HCT116 (cell line): ENCODE measurements around the gene DHX30. TPM values are rescaled to one million over a fixed set of nuclear protein-coding genes. Genes with fewer than 3 reads are reported as not detected.
A peak's percentile ranks its signal among the peaks of the same experiment; 100 is the strongest.

Experiments
- ATAC-seq: fragments of 200-7000 bp; cut with Tn5 transposase; 2 replicates; pipeline ENCODE4 v1.9.1; 2020; ENCODE audit warnings: mild to moderate bottlenecking, moderate library complexity
- BruUV-seq: library from RNA; stranded (reverse); fragments of 400-500 nt; replicated peaks from 2 replicates; lab custom pipeline; 2021; lab: Mats Ljungman, UMichigan
- CTCF ChIA-PET: fragments of 300-600 bp; sonication (Branson Sonifier 250); formaldehyde crosslinking; loops from one replicate; lab custom pipeline; 2021; ENCODE audit warnings: antibody characterized with exemption; lab: Charles Lee
- POLR2A ChIA-PET: fragments of 300-600, 350-600 bp; sonication (Branson Sonifier 250); formaldehyde crosslinking; loops from one replicate; lab custom pipeline; 2021; ENCODE audit warnings: antibody characterized with exemption; lab: Charles Lee
- RAD21 ChIA-PET, 2 experiments: fragments of 300-600 bp; sonication (Branson Sonifier 250); formaldehyde crosslinking; loops; one replicate each; lab custom pipeline; 2023; ENCODE audit warnings: low total read pairs in 2 of 2; ENCODE audit not compliant: uncharacterized antibody in 2 of 2, unreplicated experiment in 2 of 2, low non-redundant PET in 1 of 2; lab: Charles Lee
- DNase-seq: peaks from one replicate; pipeline ENCODE4 v3.0.0-alpha.2; 2010; ENCODE audit warnings: low read depth, low spot score
- H2AFZ ChIP-seq: fragments of 200-600 bp; shearing (Covaris generic), sonication (generic); 2 replicates; pipeline ENCODE4 v1.6.1; 2017; ENCODE audit warnings: low read depth, mixed run types, mixed read lengths, antibody characterized with exemption, low read length; ENCODE audit not compliant: poor library complexity, severe bottlenecking
- H3K27ac ChIP-seq: 2 replicates; pipeline ENCODE4 v1.5.1; 2012; ENCODE audit warnings: low read depth, low read length
- H3K27me3 ChIP-seq: fragments of 200-600 bp; sonication (generic); 2 replicates; pipeline ENCODE4 v1.6.1; 2016; ENCODE audit warnings: mixed run types, low read length, mixed read lengths; ENCODE audit not compliant: insufficient read depth
- H3K36me3 ChIP-seq, 2 experiments: fragments of 200-500 bp in 1 of 2; fragments of 200-600 bp in 1 of 2; sonication (Bioruptor generic) in 1 of 2; sonication (generic) in 1 of 2; 2 replicates each; pipeline versions ENCODE4 v1.5.1 to v1.6.1; 2014 to 2016; ENCODE audit warnings: low read length in 2 of 2, inconsistent platforms in 1 of 2, mixed read lengths in 1 of 2, mixed run types in 1 of 2; ENCODE audit not compliant: insufficient read depth in 2 of 2, control insufficient read depth in 1 of 2
- H3K4me1 ChIP-seq, 2 experiments: fragments of 200-600 bp in 1 of 2; sonication (generic) in 1 of 2; 2 replicates each; pipeline versions ENCODE4 v1.5.1 to v1.6.1; 2012 to 2017; ENCODE audit warnings: low read length in 2 of 2, inconsistent platforms in 1 of 2, mild to moderate bottlenecking in 1 of 2, mixed read lengths in 1 of 2, mixed run types in 1 of 2, moderate library complexity in 1 of 2; ENCODE audit not compliant: insufficient read depth in 2 of 2, control insufficient read depth in 1 of 2
- H3K4me2 ChIP-seq: fragments of 200-600 bp; sonication (generic); 2 replicates; pipeline ENCODE4 v1.6.1; 2017; ENCODE audit warnings: mixed run types, low read length, mixed read lengths
- H3K4me3 ChIP-seq, 2 experiments: fragments of 200-600 bp in 1 of 2; sonication (generic) in 1 of 2; replicated peaks in 1 of 2; 2 replicates each; pipeline ENCODE4 v1.5.1; 2011 to 2016; ENCODE audit warnings: low read length in 2 of 2, control low read depth in 1 of 2, low read depth in 1 of 2, mild to moderate bottlenecking in 1 of 2, mixed read lengths in 1 of 2, mixed run types in 1 of 2
- H3K79me2 ChIP-seq: fragments of 200-600 bp; sonication (generic); 2 replicates; pipeline ENCODE4 v1.6.1; 2017; ENCODE audit warnings: mild to moderate bottlenecking, mixed run types, low read length, moderate library complexity, mixed read lengths; ENCODE audit not compliant: insufficient read depth
- H3K9ac ChIP-seq: fragments of 200-600 bp; sonication (generic); 2 replicates; pipeline ENCODE4 v1.6.1; 2016; ENCODE audit warnings: low read length, mixed read lengths
- H3K9me2 ChIP-seq: fragments of 200-600 bp; sonication (generic), shearing (Covaris generic); 2 replicates; pipeline ENCODE4 v1.6.1; 2017; ENCODE audit warnings: mixed run types, mild to moderate bottlenecking, moderate library complexity; ENCODE audit not compliant: insufficient read depth
- H3K9me3 ChIP-seq, 2 experiments: fragments of 200-500 bp in 1 of 2; fragments of 200-600 bp in 1 of 2; sonication (Bioruptor generic) in 1 of 2; sonication (generic) in 1 of 2; 2 replicates each; pipeline ENCODE4 v1.6.1; 2014 to 2017; ENCODE audit warnings: low read length in 2 of 2, mixed read lengths in 2 of 2, inconsistent platforms in 1 of 2, low read depth in 1 of 2, mild to moderate bottlenecking in 1 of 2, mixed run types in 1 of 2, moderate library complexity in 1 of 2; ENCODE audit not compliant: control insufficient read depth in 1 of 2, insufficient read depth in 1 of 2
- H4K20me1 ChIP-seq: fragments of 200-600 bp; sonication (generic), shearing (Covaris generic); 2 replicates; pipeline ENCODE4 v1.6.1; 2017; ENCODE audit warnings: mixed run types, mild to moderate bottlenecking, moderate library complexity; ENCODE audit not compliant: insufficient read depth
- CBX3 ChIP-seq: IDR thresholded peaks from 2 replicates; pipeline ENCODE4 v1.6.1; 2012; ENCODE audit warnings: low read depth
- CEBPB ChIP-seq: IDR thresholded peaks from 2 replicates; pipeline ENCODE4 v1.6.1; 2012; ENCODE audit warnings: low read depth
- CTCF ChIP-seq, 3 experiments: fragments of 200-600 bp in 1 of 3; sonication (generic) in 1 of 3; IDR thresholded peaks in 2 of 3; conservative IDR thresholded peaks in 1 of 3; 2 replicates each; pipeline ENCODE4 v1.5.1; 2012 to 2017; ENCODE audit warnings: low read depth in 2 of 3, low read length in 2 of 3, antibody characterized with exemption in 1 of 3, borderline replicate concordance in 1 of 3, control low read depth in 1 of 3, mild to moderate bottlenecking in 1 of 3, mixed read lengths in 1 of 3, mixed run types in 1 of 3, moderate library complexity in 1 of 3; ENCODE audit not compliant: insufficient read depth in 1 of 3
- EZH2 ChIP-seq: fragments of 200-600 bp; sonication (generic); IDR thresholded peaks from 2 replicates; pipeline ENCODE4 v1.6.1; 2017; ENCODE audit warnings: antibody characterized with exemption, mixed run types
- JUND ChIP-seq: IDR thresholded peaks from 2 replicates; pipeline ENCODE4 v1.6.1; 2012
- MAX ChIP-seq: IDR thresholded peaks from 2 replicates; pipeline ENCODE4 v1.6.1; 2012
- POLR2A ChIP-seq: IDR thresholded peaks from 2 replicates; pipeline ENCODE4 v1.7.0; 2011; ENCODE audit warnings: borderline replicate concordance; ENCODE audit not compliant: insufficient read depth, insufficient read length; ENCODE audit errors: extremely low read depth
- RAD21 ChIP-seq: IDR thresholded peaks from 2 replicates; pipeline ENCODE4 v1.6.1; 2012; ENCODE audit warnings: low read depth, mild to moderate bottlenecking
- TCF7L2 ChIP-seq: IDR thresholded peaks from 2 replicates; pipeline ENCODE4 v1.7.0; 2011; ENCODE audit warnings: borderline replicate concordance, inconsistent platforms; ENCODE audit not compliant: insufficient read depth, insufficient read length; ENCODE audit errors: extremely low read depth
- YY1 ChIP-seq: IDR thresholded peaks from 2 replicates; pipeline ENCODE4 v1.6.1; 2011; ENCODE audit warnings: low read length, low read depth, moderate library complexity, mild to moderate bottlenecking; ENCODE audit not compliant: insufficient replicate concordance; ENCODE audit errors: extremely low read depth
- ZFX ChIP-seq: fragments of 450-650 bp; IDR thresholded peaks from 2 replicates; pipeline ENCODE4 v1.6.1; 2017
- ZNF274 ChIP-seq: fragments of 200-500 bp; sonication (Bioruptor generic); IDR thresholded peaks from 2 replicates; pipeline ENCODE4 v1.6.1; 2014; ENCODE audit warnings: mild to moderate bottlenecking, low read depth, low read length, inconsistent platforms
- intact Hi-C: fragments of 100-400 bp; cut with micrococcal nuclease; formaldehyde crosslinking; loops from 2 replicates; pipeline ENCODE4 v1.10.0; 2022
- total RNA-seq: library from RNA; stranded (reverse); gene quantifications from one replicate; pipeline ENCODE4 v1.2.1, GENCODE V29; 2021; ENCODE audit not compliant: unreplicated experiment

DHX30 gene
- total RNA-seq, 1 experiment from 2014 or later, result 114 TPM

GRCh38 chr3:47846880-47847248, 43.9 kb downstream of the DHX30 start (continued):
- no peak for TF ChIP-seq POLR2A
- no peak for TF ChIP-seq TCF7L2
- no peak for TF ChIP-seq MAX
- TF ChIP-seq CBX3, result no peak
- no peak for TF ChIP-seq JUND
- TF ChIP-seq YY1, result no peak
- TF ChIP-seq ZNF274, result no peak
- TF ChIP-seq ZFX, result no peak

- Histone ChIP-seq H3K9me2 (no peaks in the 10 kb centered on the region), H2AFZ (no peak overlapping the region), H3K4me3 (no peak overlapping the region), H3K4me2 (no peak overlapping the region), H3K9me3 (no peaks in the 10 kb centered on the region), H3K27ac (no peak overlapping the region), H4K20me1 (no peaks in the 10 kb centered on the region), H3K79me2 (peaks cover 18% of the 10 kb centered on the region; the same call in 1 of the 2 replicates), H3K9ac (no peak overlapping the region), H3K27me3 (no peaks in the 10 kb centered on the region), H3K4me1 (no peaks in the 10 kb centered on the region), H3K36me3 (peaks cover 39 to 75% of the 10 kb centered on the region in 2 experiments; a peak in 3 of 4 replicates)
- ChIA-PET CTCF (no interaction called here), RAD21 (no interaction called here), POLR2A (no interaction called here)
- intact Hi-C loops, result no loop called here
- ATAC-seq (no peak), DNase-seq (no peak)
- BruUV-seq, result no TSS peak
- TF ChIP-seq TCF7L2 (peak; percentile 65), CEBPB (no peak), CTCF (IDR thresholded peaks at IDR 0.05 in 2 of 3, conservative IDR thresholded peaks at IDR 0.05 in 1 of 3; ENCODE audit: borderline replicate concordance in 1 of 3, insufficient read depth in 1 of 3, low read depth in 2 of 3, low read length in 2 of 3) (0 out of 6 replicates have a peak, but pooled peaks of 1 of the 3 experiments have one; percentile 12), CBX3 (no peak), EZH2 (no peak), JUND (no peak), MAX (no peak), RAD21 (no peak)
Measured at GRCh38 chr3:47847260-47847659, 44.3 kb downstream of the DHX30 start.
